Suprapubic skin (tissue), 4 donors: Measurements from ENCODE around the gene RRBP1.

ENCODE experiments used
- CTCF ChIP-seq, 2 donors: fragments of 200-600 bp in 1 of 2; fragments of 450-650 bp in 1 of 2; sonication (generic) in 1 of 2; IDR thresholded peaks; one replicate each; pipeline ENCODE4 v1.5.1; 2016 to 2019; ENCODE audit warnings: antibody characterized with exemption in 2 of 2, mild to moderate bottlenecking in 1 of 2, moderate library complexity in 1 of 2
- POLR2A ChIP-seq, 2 donors: fragments of 450-650 bp; IDR thresholded peaks; one replicate each; pipeline ENCODE4 v1.6.1; 2017; ENCODE audit warnings: antibody characterized with exemption in 2 of 2, mild to moderate bottlenecking in 2 of 2, moderate library complexity in 2 of 2
- POLR2AphosphoS5 ChIP-seq, 3 donors: sonication (generic); formaldehyde crosslinking; IDR thresholded peaks; one replicate each; pipeline ENCODE4 v1.6.1; 2017; ENCODE audit warnings: antibody characterized with exemption in 3 of 3

GRCh38 chr20:17580895-17581294, 101.1 kb downstream of the RRBP1 start:
- TF ChIP-seq CTCF (IDR thresholded peaks at IDR 0.05) (no peak), POLR2AphosphoS5 (IDR thresholded peaks at IDR 0.05) (no peak), POLR2A (IDR thresholded peaks at IDR 0.05) (no peak)
